DMS53 treated with DMSO at 0.1 percent for 48 hours (cell line): ENCODE measurements around the gene PARVG.

Experiments
- DNase-seq: peaks from one replicate; lab custom pipeline; 2025; ENCODE audit not compliant: unreplicated experiment; lab: John Stamatoyannopoulos, UW

Gene PARVG

DNA sequence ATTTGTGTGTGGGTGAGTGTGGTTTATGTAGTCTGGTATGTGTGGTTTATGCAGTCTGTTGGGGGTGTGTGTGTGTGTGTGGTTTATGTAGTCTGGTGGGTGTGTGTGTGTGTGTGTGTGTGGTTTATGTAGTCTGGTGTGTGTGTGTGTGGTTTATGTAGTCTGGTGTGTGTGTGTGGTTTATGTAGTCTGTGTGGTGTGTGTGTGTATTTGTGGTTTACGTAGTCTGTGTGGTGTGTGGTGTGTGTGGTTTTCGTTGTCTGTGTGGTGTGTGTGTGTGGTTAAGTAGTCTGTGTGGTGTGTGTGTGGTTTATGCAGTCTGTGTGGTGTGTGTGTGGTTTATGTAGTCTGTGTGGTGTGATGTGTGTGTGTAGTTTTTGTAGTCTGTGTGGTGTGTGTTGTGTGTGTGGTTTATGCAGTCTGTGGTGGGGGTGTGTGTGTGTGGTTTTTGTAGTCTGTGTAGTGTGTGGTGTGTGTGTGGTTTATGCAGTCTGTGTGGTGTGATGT lies 26.2 kb upstream of the PARVG start:
- no peak for DNase-seq

DNA sequence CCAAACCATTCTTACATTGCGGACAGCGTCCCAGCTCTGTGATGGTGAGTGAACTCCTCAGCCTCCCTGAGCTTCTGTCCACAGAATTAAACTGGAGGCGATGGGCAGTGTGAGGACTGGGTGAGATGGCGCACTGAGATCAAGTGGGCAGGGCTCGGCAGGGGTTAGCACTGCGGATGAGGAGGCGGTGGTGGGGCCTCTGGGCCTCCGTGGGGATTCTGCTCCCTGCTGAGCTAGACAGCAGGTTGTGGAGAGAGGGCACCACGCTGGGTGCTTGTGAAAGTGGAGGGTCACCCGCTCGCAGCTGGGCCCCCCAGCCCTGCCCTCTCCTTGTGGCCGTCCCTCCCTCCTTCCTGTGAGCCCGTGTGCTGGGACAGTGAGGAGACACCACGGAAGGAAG lies 25.6 kb upstream of the PARVG start:
- DNase-seq: no peak

DNA sequence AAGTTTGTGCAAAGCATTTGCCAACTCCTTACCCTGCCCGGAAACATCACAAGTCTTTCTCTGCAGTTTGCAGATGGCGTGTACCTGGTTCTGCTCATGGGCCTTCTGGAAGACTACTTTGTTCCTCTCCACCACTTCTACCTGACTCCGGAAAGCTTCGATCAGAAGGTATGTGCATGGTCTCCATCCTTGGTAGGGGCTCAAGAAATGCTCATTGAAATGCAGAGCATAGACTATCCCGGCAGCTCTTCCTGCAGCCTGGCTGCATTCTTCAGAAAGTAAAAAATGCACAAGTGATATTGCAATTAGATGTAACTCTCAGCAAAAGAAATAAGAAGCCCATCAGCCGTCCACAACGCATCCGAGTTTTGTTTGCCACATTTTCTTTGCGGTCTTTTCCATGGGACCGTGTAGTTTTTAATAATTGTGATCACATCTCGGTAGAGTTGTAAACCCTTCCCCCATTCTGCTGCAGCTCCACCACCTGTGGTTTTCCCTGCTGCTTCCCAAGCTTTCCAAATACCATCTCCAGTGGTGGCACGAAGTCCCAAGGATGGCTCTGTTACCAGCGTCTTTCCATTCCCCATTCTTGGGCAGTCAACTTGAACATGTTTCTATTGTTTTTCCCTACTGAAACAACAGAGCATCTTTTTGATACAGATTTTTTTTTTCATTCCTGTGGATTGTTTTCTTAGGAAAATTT lies 22.7 kb upstream of the PARVG start:
- DNase-seq: no peak

DNA sequence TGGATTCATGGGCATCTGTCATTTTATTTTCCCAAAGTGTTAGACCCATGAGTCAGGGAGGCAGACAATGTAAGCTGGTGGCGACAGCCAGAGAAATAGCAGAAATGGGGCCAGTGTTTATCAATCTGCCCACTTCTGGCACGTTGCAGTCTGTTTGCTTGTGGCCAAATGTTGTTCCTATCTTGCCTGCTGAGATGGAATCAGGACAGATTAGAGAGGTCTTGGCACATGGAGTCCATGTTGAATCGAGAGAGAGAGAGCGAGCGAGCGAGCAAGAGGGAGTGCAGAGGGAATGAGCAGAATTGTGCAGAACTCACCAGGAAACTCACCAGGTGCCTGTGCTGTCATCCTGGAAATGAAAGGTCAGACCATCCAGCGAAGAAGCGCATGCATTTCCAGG lies 21.9 kb upstream of the PARVG start:
- no peak for DNase-seq

DNA sequence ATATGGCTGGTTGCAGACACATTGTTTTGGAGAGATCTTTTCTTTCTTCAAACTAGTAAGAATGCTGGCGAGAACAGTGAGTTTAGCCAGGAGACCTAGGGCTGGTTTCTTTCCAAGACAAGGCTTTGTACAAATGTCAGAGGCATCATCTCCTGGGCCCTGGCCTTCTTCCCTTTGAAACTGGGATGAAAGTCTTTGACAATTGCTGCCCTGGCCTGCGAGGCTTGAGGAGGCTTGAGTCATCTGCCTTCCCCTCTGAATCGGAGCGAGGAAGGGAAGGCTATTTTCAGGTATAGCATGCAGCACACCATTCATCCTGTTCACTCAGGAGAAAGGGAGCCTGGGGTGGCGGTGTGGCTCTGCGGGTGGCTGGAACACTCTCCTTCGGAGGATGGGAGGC lies 21.5 kb upstream of the PARVG start:
- no peak for DNase-seq

DNA sequence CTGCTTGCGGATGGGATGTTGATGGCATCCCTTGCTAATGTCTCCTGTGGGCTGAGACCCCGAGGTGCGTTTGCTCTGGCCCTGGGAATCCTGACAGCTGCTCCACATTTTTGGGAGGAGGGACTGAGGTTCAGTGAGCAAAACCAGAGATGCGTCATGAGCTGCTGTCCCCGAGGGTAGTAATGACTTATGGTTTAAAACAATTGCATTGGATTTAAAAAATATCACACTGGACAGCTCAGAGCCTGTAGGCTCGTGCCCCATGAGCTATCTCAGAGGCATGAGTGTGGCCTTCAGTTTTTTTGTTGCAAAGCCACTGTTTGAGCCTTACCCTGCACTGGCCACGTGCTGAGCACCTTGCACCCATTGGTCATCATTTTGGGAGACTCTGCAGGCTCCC lies 20.9 kb upstream of the PARVG start:
- no peak for DNase-seq

DNA sequence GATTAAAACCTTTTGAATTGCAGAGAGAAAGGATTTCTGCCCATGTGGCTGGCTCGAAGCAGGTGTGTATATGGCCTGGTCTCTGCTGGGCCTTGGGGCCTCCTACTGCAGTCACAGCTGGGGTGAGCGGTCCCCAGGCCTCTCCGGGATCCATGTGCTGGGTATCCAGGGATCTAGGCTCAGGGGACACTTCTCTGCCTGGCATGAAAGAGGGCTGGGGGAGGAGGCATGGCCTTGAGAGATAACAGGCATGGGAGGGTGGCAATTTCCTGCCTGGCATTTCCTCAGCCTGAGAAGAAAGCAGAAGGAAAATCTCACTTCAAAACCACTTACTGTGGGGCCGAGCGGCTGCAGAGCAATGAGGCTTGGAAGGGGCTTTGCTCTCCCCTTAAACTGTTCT lies 20.3 kb upstream of the PARVG start:
- DNase-seq: no peak

DNA sequence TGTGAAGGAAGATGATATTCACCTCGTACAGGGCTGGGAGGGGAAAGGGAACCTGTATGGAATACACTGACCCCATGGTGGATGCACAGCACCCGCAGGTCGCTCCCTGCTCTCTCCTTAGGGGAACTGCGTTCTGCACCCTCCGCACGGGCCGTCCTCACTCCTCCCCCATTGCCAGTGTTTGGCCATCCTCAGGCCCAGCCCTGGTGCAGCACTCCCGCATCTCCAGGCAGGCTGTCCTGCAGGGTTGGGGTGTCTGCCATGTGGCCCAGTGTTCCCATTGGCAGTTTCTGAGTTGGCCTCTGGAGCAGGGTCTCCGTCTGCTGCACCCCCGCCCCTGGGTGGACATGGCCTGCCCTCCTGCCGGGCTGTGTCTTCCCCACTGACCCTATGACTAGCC lies 19.1 kb upstream of the PARVG start:
- no peak for DNase-seq

DNA sequence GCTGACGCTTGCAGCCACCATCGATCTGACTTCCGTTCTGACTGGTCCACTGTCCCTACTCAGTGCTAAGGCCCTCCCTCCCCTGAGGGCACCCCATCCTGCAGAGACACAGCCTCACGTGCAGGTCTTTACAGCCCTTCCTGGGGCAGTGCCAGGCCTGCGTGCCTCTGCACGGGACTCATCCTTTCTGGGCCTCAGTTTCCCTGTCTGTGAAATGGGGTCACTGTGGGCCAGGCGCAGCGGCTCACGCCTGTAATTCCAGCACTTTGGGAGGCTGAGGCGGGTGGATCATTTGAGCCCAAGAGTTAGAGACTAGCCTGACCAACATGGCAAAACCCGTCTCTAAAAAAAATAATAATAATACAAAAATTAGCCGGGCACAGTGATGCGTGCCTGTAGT lies 17.8 kb upstream of the PARVG start:
- DNase-seq: no peak

DNA sequence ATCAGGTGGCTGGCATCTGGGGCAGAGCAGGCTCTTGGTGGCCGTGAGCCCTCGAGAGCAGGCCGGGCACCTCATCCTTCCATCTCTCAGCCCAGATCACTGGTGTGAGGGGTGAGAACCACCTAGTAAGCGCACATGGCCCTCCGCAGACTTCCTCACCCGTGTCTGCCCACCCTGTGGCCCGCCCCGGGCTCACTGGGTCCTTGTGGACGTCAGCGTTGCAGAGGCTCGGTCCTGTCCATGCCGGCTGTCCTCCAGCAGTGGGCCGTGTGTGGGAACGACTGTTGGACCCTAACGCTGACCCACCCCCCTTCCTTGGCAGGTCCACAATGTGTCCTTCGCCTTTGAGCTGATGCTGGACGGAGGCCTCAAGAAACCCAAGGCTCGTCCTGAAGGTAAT lies 17.2 kb upstream of the PARVG start:
- DNase-seq: no peak

DNA sequence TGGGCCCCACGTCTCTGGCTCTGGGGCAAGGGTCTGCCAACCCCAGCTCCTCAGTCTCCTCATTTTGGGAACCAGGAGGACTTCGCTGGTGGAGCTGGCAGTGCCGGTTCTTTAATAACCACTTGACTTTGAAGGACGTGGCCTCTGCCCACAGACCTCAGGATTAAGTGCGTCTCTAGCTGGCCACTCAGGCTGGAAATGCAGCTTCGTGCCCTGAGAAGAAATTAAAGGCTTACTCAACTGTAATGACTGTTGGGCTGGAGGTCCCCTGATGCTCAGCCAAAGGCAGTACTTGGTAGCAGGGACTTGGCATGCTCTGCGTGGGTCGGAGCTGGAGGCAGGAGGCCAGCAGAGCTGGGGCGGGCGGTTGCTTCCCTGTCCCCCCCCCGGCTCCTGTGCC lies 16.7 kb upstream of the PARVG start:
- DNase-seq: no peak

DNA sequence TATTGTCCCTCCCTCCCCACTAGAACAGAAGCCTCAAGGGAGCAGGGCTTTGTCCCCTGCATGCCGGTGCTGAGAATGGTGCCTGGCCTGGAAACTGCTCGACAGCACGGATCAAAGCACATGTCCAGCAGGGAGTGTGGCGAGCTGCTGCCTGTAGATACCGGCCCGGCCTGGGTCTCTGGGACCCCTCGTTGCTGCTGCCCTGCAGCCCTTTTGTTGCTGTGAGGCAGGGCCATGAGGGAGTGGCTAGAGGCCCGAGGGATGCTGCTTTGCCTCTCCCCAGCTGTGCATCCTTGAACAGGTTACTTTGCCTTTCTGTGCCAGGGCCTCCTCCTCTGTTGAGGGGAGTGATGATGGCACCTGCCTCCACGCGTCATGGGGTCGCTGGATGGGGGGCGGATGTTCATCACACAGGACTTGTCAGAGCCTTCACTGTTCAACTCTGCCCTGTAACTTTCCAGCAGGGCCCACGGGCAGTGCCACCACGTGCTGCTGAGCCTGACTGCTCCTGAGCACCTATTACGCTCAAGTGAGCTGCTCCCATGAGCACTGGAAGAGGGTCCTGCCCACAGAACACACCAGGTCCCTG lies 15.3 kb upstream of the PARVG start:
- DNase-seq: no peak

DNA sequence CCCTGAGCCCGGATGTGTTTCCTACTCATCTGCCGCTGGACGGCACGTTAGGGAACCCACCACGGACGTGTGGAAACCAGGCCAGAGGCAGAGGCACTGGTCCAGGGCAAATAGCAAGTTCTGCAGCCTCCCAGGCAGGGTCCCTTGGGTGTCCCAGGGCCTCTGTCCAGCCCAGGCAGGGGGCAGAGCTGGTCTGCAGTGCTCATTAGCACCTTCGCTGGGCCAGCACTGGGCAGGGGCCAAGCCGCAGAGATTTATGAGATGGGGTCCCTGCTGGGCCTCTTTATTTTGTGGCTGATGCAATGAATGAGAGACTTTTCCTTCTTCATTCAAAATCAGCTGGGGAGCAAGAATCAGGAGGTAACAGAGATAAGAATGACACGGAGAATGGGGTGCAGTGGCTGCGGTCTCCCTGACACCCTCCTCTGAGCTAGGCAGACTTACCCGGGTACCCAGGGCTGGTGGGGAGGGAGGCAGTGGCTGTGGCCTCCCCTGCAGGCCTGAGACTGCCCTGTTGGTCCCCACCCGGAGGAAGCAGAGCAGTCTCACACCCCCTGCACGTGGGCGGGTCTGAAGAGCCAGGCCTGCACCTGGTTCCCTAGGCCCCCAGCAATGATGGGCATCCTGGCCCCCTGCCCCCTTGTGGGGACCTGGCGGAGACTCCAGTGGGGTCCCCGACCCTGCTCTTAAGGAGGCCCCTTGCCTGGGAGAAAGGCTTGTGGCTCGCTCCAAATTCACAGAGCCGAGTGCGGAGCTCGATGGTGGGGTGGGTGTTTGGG lies 14.0 kb upstream of the PARVG start:
- no peak for DNase-seq

DNA sequence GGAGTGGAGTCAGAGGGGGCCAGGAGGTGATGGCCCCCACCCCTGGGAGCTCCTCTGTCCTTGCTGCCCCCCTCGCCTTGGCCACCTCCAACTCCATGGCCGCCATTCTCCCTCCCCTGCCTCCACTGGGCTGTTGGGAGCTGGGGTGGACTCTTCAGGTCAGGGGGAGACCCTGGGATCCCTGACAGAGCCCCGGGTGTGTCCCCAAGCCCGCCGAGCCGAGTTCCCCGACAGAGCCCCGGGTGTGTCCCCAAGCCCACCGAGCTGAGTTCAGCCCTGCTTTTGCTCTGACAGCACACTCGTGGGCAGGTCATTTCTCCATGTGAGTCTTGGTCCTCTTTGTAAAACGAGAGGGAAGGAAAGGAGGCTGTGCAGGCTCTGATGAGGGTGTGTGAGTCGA lies 13.2 kb upstream of the PARVG start:
- DNase-seq: no peak

DNA sequence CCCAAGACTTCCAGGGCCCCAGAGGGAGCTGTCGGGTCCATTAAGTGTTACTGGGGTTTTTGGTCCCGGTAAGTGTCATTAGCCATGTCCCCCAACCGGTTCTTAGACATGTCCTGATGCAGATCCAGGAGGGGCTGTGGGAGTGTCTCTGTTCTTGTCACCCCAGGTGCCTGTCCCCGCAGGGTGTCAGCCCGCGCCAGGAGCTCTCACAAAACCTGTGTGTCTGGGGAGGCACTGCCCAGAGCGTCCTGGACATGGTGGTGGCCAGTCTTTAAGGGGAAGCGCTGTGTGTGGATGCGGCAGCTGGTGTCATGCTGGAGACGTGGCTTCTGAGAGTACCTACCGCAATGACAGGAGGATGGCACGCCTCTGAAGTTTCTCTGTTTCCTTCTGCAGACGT lies 12.5 kb upstream of the PARVG start:
- no peak for DNase-seq

DNA sequence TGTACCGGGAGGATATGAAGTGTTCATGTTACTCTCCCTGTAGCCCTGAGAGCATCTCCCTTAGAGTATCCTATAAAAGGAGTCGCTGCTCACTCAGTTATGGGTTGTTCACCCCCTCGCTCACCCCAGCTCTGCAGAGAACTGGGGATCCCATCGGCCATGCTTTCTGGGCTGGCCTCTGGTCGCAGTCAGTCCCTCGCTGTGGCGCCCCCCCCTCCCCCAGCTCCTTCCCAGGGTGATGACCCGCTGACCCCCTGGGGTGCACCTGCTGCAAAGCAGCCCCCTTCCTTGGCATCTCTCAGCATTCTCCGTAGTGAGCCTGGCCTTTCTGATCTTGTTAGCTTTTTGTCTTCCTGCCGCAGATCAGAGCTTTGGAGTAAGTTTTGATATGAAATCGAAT lies 10.3 kb upstream of the PARVG start:
- no peak for DNase-seq

DNA sequence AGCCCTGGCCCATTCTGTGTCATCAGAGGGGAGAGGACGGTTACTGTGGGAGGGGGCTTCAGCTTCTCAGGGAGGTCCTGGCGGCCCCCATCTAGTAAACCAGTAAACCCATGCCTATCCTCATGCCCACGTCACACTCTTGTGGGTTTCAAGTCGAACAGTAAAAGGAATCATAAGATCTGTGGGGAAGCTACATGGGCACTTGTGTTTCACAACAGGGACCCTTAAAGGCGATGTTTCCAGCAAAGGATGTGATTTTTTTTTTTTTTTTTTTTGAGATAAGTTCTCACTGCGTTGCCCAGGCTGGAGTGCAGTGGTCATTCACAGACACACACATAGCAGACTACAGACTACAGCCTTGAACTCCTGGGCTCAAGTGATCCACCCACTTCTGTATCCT lies 9.2 kb upstream of the PARVG start:
- DNase-seq: no peak

DNA sequence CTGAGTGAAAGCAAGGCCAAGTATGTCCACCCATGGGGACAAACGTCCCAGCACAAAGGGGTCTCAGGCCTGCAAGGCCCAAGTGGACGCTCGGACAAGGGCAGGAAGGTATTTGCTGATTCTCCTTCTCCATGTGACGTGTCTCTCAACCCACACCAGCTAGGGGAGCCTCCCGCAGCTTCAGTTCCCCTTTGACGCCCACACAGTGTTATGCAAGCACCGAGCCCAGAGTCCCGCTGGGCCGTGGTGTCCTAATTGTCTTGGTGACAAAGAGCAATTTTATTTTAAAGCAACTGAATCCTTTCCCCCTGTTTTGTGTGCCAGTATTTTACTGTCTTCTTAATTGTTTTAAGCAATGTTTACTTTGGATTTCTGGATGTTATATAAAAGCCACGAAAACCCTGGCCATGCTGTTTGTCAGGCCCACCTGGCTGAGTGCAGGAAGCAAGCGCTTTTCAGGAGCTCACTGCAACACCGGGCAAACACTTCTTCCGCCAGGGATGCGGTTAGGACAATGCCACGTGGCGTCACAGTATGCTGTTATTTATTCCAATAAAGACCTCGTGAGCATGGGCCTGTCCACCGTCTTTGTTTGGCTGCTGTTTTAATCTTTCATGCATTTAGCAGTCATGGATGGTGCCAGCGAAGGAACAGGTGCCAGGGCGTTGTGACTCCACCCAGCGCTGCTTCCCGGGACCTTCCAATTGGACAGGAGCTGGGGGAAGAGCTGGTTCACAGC lies 8.2 kb upstream of the PARVG start:
- DNase-seq: peak; percentile 70

DNA sequence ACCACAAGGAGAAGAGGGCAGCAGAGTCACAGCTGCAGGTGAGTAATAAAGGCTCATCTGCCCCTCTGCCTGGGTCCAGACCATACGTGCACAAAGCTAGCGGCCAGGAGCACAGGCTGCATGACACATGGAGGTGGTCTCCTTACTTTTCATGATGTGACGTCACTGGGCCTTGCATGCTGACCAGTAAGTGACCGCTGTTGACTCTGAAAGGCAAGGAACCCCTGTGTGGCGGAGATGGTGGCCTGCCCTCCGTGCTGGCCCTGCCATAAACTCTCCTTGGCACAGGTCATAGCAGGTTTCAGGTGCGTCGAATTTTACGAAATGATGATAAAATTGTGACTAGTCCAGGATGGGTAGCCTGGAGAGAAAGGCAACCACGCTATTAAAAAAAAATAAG lies 7.6 kb upstream of the PARVG start:
- DNase-seq: no peak

DNA sequence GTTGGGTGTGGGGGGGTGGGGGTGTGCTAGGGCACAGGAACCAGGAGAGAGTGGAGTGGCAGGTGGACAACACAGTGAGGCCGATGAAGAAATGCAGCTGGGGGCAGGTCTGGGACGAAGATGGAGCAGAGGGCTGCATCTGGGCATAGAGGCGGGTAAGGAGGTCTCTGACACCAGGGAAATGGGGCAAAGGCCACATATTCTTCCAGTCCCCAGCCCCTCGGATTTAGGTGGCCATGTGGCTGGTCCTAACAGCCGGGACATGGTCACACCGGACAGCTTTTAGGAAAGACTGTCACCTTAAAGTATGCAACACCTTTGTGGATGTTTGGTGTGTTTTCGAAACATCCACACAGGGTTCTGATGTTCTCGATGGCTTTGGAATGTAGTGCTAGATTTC lies 5.0 kb upstream of the PARVG start:
- no peak for DNase-seq

DNA sequence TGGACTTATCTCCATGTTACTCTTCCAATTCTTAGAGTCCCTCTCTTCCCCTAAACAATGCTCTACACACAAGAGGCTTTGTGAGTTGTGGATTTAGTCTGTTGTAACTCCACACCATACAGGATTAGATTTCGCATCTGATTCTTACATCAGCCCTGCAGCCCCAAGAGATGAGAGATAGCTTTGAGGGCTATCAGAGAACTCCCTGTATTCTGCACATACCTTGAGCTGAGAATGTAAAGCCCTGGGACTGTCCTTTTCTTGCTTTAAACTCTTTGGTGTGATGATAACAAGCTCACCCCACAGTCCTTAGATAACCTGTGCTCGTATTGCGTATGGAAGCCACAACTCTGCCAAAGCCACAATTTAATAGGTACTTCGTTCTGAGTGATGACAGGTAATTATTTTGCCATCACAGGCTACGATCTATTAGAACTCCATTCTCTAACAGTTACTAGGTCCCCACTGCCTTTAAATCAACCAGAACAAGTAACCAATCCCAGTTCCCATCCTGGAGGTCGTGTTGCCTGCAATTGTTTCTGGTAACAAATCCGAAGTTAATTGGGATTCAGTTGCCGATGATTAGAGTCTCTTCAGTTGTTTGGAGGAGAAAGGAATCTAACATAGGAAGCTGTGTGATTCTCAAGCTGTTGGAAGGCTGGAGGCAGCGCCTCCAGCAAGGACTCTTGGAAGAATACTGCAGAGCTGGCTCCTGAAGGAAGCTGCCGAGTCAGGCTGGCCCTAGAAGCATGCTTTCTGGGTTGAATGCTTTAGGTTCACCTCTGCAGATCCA lies 1.3 kb upstream of the PARVG start:
- DNase-seq: no peak
